Chondrocyte (in vitro differentiated cells): ENCODE data around the gene BATF3. TPM values are rescaled to one million over a fixed set of nuclear protein-coding genes. Genes with fewer than 3 reads are reported as not detected.
"Not testable (repeated sequence)": the region's sequence is repeated elsewhere in the genome, so short reads cannot be mapped to it uniquely, and the experiment has no call there.

Experiments used
- DNase-seq: peaks from one replicate; pipeline ENCODE4 v3.0.0; 2021; ENCODE audit warnings: mixed read lengths, low spot score
- H3K27ac Mint-ChIP-seq: one replicate; pipeline ENCODE4 v1.8.0; 2021; ENCODE audit warnings: mild to moderate bottlenecking, moderate library complexity, mixed read lengths; ENCODE audit not compliant: unreplicated experiment
- H3K27me3 Mint-ChIP-seq: 2 replicates; pipeline ENCODE4 v1.8.0; 2021; ENCODE audit warnings: low read depth, mixed read lengths
- H3K36me3 Mint-ChIP-seq: 2 replicates; pipeline ENCODE4 v1.8.0; 2021; ENCODE audit warnings: low read depth, mixed read lengths
- H3K4me1 Mint-ChIP-seq: 2 replicates; pipeline ENCODE4 v1.8.0; 2021; ENCODE audit warnings: low read depth, mild to moderate bottlenecking, mixed read lengths
- H3K4me3 Mint-ChIP-seq: one replicate; pipeline ENCODE4 v1.8.0; 2021; ENCODE audit warnings: mild to moderate bottlenecking, moderate library complexity, mixed read lengths; ENCODE audit not compliant: unreplicated experiment
- H3K9me3 Mint-ChIP-seq: 2 replicates; pipeline ENCODE4 v1.8.0; 2021; ENCODE audit warnings: low read depth, mixed read lengths
- CTCF ChIP-seq: fragments of 200-600 bp; sonication (generic); IDR thresholded peaks from 2 replicates; pipeline ENCODE4 v1.5.0; 2021; ENCODE audit warnings: antibody characterized with exemption, mild to moderate bottlenecking, moderate library complexity
- total RNA-seq: library from RNA; stranded (reverse); gene quantifications from 3 replicates; pipeline ENCODE4 v1.2.1, GENCODE V29; 2021

The BATF3 gene
- total RNA-seq, 1 donor from 2014 or later, result 3.7 TPM

- H3K36me3 Mint-ChIP-seq, result peaks cover 15% of the 10 kb centered on the region
- H3K4me3 Mint-ChIP-seq, result no peak overlapping the region
- no peak overlapping the region for H3K27ac Mint-ChIP-seq
- no peaks in the 10 kb centered on the region for H3K4me1 Mint-ChIP-seq
- no peak for DNase-seq
- no peaks in the 10 kb centered on the region for H3K27me3 Mint-ChIP-seq
- no peak for TF ChIP-seq CTCF
- peaks cover 8% of the 10 kb centered on the region for H3K9me3 Mint-ChIP-seq
These were observed 37.9 kb upstream of the BATF3 start for GRCh38 chr1:212737559-212737958.

GRCh38 chr1:212733109-212733508, 33.5 kb upstream of the BATF3 start:
- no peaks in the 10 kb centered on the region for H3K27me3 Mint-ChIP-seq

GRCh38 chr1:212731630-212732029, 32.0 kb upstream of the BATF3 start:
- Mint-ChIP-seq H3K4me3 (no peak overlapping the region), H3K9me3 (no peaks in the 10 kb centered on the region), H3K36me3 (peaks cover 3% of the 10 kb centered on the region), H3K27me3 (no peaks in the 10 kb centered on the region), H3K4me1 (no peaks in the 10 kb centered on the region), H3K27ac (no peak overlapping the region)
- no peak for DNase-seq
- no peak for TF ChIP-seq CTCF

More at GRCh38 chr1:212733109-212733508, 33.5 kb upstream of the BATF3 start:
- no peak for DNase-seq
- no peak overlapping the region for H3K27ac Mint-ChIP-seq
- no peak overlapping the region for H3K4me3 Mint-ChIP-seq
- no peaks in the 10 kb centered on the region for H3K4me1 Mint-ChIP-seq
- no peaks in the 10 kb centered on the region for H3K9me3 Mint-ChIP-seq
- no peak for TF ChIP-seq CTCF
- H3K36me3 Mint-ChIP-seq, result peaks cover 3% of the 10 kb centered on the region

- no peaks in the 10 kb centered on the region for H3K9me3 Mint-ChIP-seq
- H3K27ac Mint-ChIP-seq, result no peak overlapping the region
- TF ChIP-seq CTCF, result no peak
- H3K27me3 Mint-ChIP-seq, result no peaks in the 10 kb centered on the region
- H3K4me1 Mint-ChIP-seq, result no peaks in the 10 kb centered on the region
- no peak for DNase-seq
- no peak overlapping the region for H3K4me3 Mint-ChIP-seq
- peaks cover 2% of the 10 kb centered on the region for H3K36me3 Mint-ChIP-seq
These were observed 29.0 kb upstream of the BATF3 start for GRCh38 chr1:212728606-212729005.

GRCh38 chr1:212727386-212728181, 27.9 kb upstream of the BATF3 start:
- H3K9me3 Mint-ChIP-seq, result peaks cover 2% of the 10 kb centered on the region
- no peaks in the 10 kb centered on the region for H3K4me1 Mint-ChIP-seq
- no peak overlapping the region for H3K4me3 Mint-ChIP-seq
- no peak for TF ChIP-seq CTCF
- DNase-seq, result no peak
- H3K27me3 Mint-ChIP-seq, result no peaks in the 10 kb centered on the region
- no peaks in the 10 kb centered on the region for H3K36me3 Mint-ChIP-seq
- H3K27ac Mint-ChIP-seq, result no peak overlapping the region

- not testable (repeated sequence) for H3K27ac Mint-ChIP-seq, H3K36me3 Mint-ChIP-seq, H3K27me3 Mint-ChIP-seq, DNase-seq, H3K4me1 Mint-ChIP-seq, H3K9me3 Mint-ChIP-seq, H3K4me3 Mint-ChIP-seq
These were observed 25.0 kb upstream of the BATF3 start for GRCh38 chr1:212724679-212725078.
